H9 (cell line): ENCODE data around the gene TTK. TPM values are rescaled to one million over a fixed set of nuclear protein-coding genes. Genes with fewer than 3 reads are reported as not detected.

ENCODE experiments used
- DNase-seq: peaks from one replicate; pipeline ENCODE4 v3.0.0-alpha.2; 2017
- H2AFZ ChIP-seq: one replicate; pipeline ENCODE4 v1.6.1; 2013; ENCODE audit warnings: mild to moderate bottlenecking, low read length, control low read depth, moderate library complexity
- H2AK5ac ChIP-seq: 2 replicates; pipeline ENCODE4 v1.6.1; 2013; ENCODE audit warnings: low read length, control low read depth, mixed read lengths; ENCODE audit not compliant: insufficient read length
- H2BK120ac ChIP-seq: one replicate; pipeline ENCODE4 v1.6.1; 2013; ENCODE audit warnings: low read depth, mild to moderate bottlenecking, low read length, control low read depth, inconsistent platforms; ENCODE audit not compliant: poor library complexity, severe bottlenecking
- H2BK12ac ChIP-seq: 2 replicates; pipeline ENCODE4 v1.6.1; 2013; ENCODE audit warnings: low read length, control low read depth, mixed read lengths, low read depth; ENCODE audit not compliant: insufficient read length
- H2BK15ac ChIP-seq: 2 replicates; pipeline ENCODE4 v1.6.1; 2013; ENCODE audit warnings: low read depth, low read length, control low read depth
- H2BK20ac ChIP-seq: one replicate; pipeline ENCODE4 v1.6.1; 2013; ENCODE audit warnings: low read depth, mild to moderate bottlenecking, low read length, control low read depth, inconsistent platforms; ENCODE audit not compliant: poor library complexity, severe bottlenecking
- H2BK5ac ChIP-seq: 2 replicates; pipeline ENCODE4 v1.6.1; 2013; ENCODE audit warnings: low read length, control low read depth, mixed read lengths; ENCODE audit not compliant: insufficient read length
- H3K14ac ChIP-seq: 2 replicates; pipeline ENCODE4 v1.6.1; 2013; ENCODE audit warnings: low read length, control low read depth; ENCODE audit not compliant: insufficient read depth
- H3K18ac ChIP-seq: 2 replicates; pipeline ENCODE4 v1.6.1; 2013; ENCODE audit warnings: low read depth, mild to moderate bottlenecking, mixed read lengths, low read length, control low read depth; ENCODE audit not compliant: insufficient read length
- H3K23ac ChIP-seq: 2 replicates; pipeline ENCODE4 v1.6.1; 2013; ENCODE audit warnings: low read length, control low read depth, mixed read lengths, low read depth; ENCODE audit not compliant: insufficient read length
- H3K23me2 ChIP-seq: 2 replicates; pipeline ENCODE4 v1.6.1; 2013; ENCODE audit warnings: low read depth, mild to moderate bottlenecking, mixed read lengths, low read length, control low read depth; ENCODE audit not compliant: insufficient read length, poor library complexity, severe bottlenecking
- H3K27ac ChIP-seq: 2 replicates; pipeline ENCODE4 v1.5.1; 2013; ENCODE audit warnings: low read length, control low read depth, mixed read lengths, low read depth; ENCODE audit not compliant: insufficient read length
- H3K27me3 ChIP-seq: 2 replicates; pipeline ENCODE4 v1.6.1; 2013; ENCODE audit warnings: low read length, control low read depth, inconsistent platforms; ENCODE audit not compliant: insufficient read depth
- H3K4ac ChIP-seq: 2 replicates; pipeline ENCODE4 v1.6.1; 2013; ENCODE audit warnings: low read depth, mild to moderate bottlenecking, control low read depth, inconsistent platforms, low read length, moderate library complexity
- H3K4me1 ChIP-seq: 2 replicates; pipeline ENCODE4 v1.6.1; 2013; ENCODE audit warnings: low read length, control low read depth, inconsistent platforms; ENCODE audit not compliant: insufficient read depth
- H3K4me2 ChIP-seq: 2 replicates; pipeline ENCODE4 v1.6.1; 2013; ENCODE audit warnings: low read length, control low read depth, mixed read lengths; ENCODE audit not compliant: insufficient read length, insufficient read depth
- H3K56ac ChIP-seq: 2 replicates; pipeline ENCODE4 v1.6.1; 2013; ENCODE audit warnings: low read depth, mild to moderate bottlenecking, mixed read lengths, low read length, control low read depth; ENCODE audit not compliant: insufficient read length
- H3K79me1 ChIP-seq: 2 replicates; pipeline ENCODE4 v1.6.1; 2013; ENCODE audit warnings: low read depth, mild to moderate bottlenecking, moderate library complexity, low read length, control low read depth, inconsistent platforms; ENCODE audit not compliant: insufficient read depth, poor library complexity, severe bottlenecking
- H3K79me2 ChIP-seq: 2 replicates; pipeline ENCODE4 v1.6.1; 2013; ENCODE audit warnings: low read length, control low read depth, inconsistent platforms; ENCODE audit not compliant: insufficient read depth
- H3K9ac ChIP-seq: 2 replicates; pipeline ENCODE4 v1.6.1; 2013; ENCODE audit warnings: low read length, control low read depth, mixed read lengths; ENCODE audit not compliant: insufficient read length; ENCODE audit errors: extremely low read depth
- H3K9me3 ChIP-seq: one replicate; pipeline ENCODE4 v1.6.1; 2013; ENCODE audit warnings: low read depth, low read length, inconsistent platforms; ENCODE audit not compliant: control insufficient read depth
- H3T11ph ChIP-seq: one replicate; pipeline ENCODE4 v1.6.1; 2013; ENCODE audit warnings: mild to moderate bottlenecking, low read length, control low read depth, inconsistent platforms
- H4K20me1 ChIP-seq: one replicate; pipeline ENCODE4 v1.6.1; 2013; ENCODE audit not compliant: control insufficient read depth, insufficient read length, insufficient read depth
- H4K5ac ChIP-seq: 2 replicates; pipeline ENCODE4 v1.6.1; 2013; ENCODE audit warnings: low read depth, mild to moderate bottlenecking, mixed read lengths, low read length, control low read depth; ENCODE audit not compliant: insufficient read length
- H4K8ac ChIP-seq: replicated peaks from 2 replicates; pipeline ENCODE4 v1.6.1; 2013; ENCODE audit warnings: low read length, control low read depth, mixed read lengths, low read depth; ENCODE audit not compliant: insufficient read length
- H4K91ac ChIP-seq: 2 replicates; pipeline ENCODE4 v1.6.1; 2013; ENCODE audit warnings: low read depth, mild to moderate bottlenecking, moderate library complexity, mixed read lengths, low read length, control low read depth; ENCODE audit not compliant: insufficient read length
- H3K27ac Mint-ChIP-seq, 3 experiments: 2 replicates in 2 of 3; 3 replicates in 1 of 3; pipeline ENCODE4 v1.8.0; 2020 to 2021; ENCODE audit warnings: mixed read lengths in 3 of 3, mild to moderate bottlenecking in 1 of 3, moderate library complexity in 1 of 3
- H3K27me3 Mint-ChIP-seq: 2 replicates; pipeline ENCODE4 v1.8.0; 2021; ENCODE audit warnings: low read depth, mild to moderate bottlenecking, moderate library complexity, mixed read lengths
- H3K36me3 Mint-ChIP-seq, 3 experiments: 2 replicates in 2 of 3; 3 replicates in 1 of 3; pipeline ENCODE4 v1.8.0; 2020 to 2021; ENCODE audit warnings: low read depth in 3 of 3, mixed read lengths in 3 of 3; ENCODE audit not compliant: insufficient read depth in 1 of 3
- H3K4me1 Mint-ChIP-seq, 2 experiments: 2 replicates each; pipeline ENCODE4 v1.8.0; 2020; ENCODE audit warnings: mixed read lengths in 2 of 2
- H3K4me3 Mint-ChIP-seq, 2 experiments: 2 replicates in 1 of 2; 3 replicates in 1 of 2; pipeline ENCODE4 v1.8.0; 2020 to 2021; ENCODE audit warnings: mild to moderate bottlenecking in 2 of 2, mixed read lengths in 2 of 2, moderate library complexity in 1 of 2
- H3K9me3 Mint-ChIP-seq, 2 experiments: 2 replicates in 1 of 2; 3 replicates in 1 of 2; pipeline ENCODE4 v1.8.0; 2020; ENCODE audit warnings: mild to moderate bottlenecking in 2 of 2, mixed read lengths in 2 of 2, moderate library complexity in 1 of 2
- CTCF ChIP-seq: fragments of 200-600 bp; sonication (generic); conservative IDR thresholded peaks from 3 replicates; pipeline ENCODE4 v1.8.0; 2021; ENCODE audit warnings: antibody characterized with exemption, mild to moderate bottlenecking
- WGBS: extraction: QIAGEN DNeasy Blood & Tissue Kit; methylation state at CpG from one replicate; pipeline ENCODE4 v1.1.7; 2013; ENCODE audit warnings: missing lambda C conversion rate, low lambda C conversion rate, mixed read lengths; ENCODE audit not compliant: insufficient read length; ENCODE audit errors: extremely low coverage; 5-methylcytosine and 5-hydroxymethylcytosine counted together
- total RNA-seq: library from RNA; stranded (reverse); gene quantifications from 2 replicates; pipeline ENCODE4 v1.2.1, GENCODE V29; 2021

TTK gene
- total RNA-seq, 1 experiment from 2014 or later: 47.5 TPM

GRCh38 chr6:80020381-80021120 lies 16.1 kb downstream of the TTK start:
- H3K56ac ChIP-seq: no peak overlapping the region

More at GRCh38 chr6:80020381-80021120, 16.1 kb downstream of the TTK start:
- no peaks in the 10 kb centered on the region for H4K20me1 ChIP-seq
- no peaks in the 10 kb centered on the region for H3K9me3 ChIP-seq
- Mint-ChIP-seq H3K9me3 (no peaks in the 10 kb centered on the region), H3K4me1 (no peaks in the 10 kb centered on the region), H3K27me3 (no peaks in the 10 kb centered on the region), H3K4me3 (no peak overlapping the region), H3K27ac (peak overlapping the region in 2 of 3 experiments; percentile 5 to 56; a peak in 2 of 7 replicates), H3K36me3 (peaks cover 18 to 66% (median 48%) of the 10 kb centered on the region in 3 experiments)
- no peaks in the 10 kb centered on the region; the same call in 1 of the 2 replicates for H3K79me2 ChIP-seq
- H2BK12ac ChIP-seq: no peak overlapping the region
- H3K79me1 ChIP-seq: no peaks in the 10 kb centered on the region
- no peak overlapping the region for H2BK20ac ChIP-seq
- no peak for TF ChIP-seq CTCF
- H2BK15ac ChIP-seq: no peak overlapping the region
- H3K27me3 ChIP-seq: no peaks in the 10 kb centered on the region
- no peak overlapping the region for H2BK5ac ChIP-seq
- H3K23me2 ChIP-seq: no peaks in the 10 kb centered on the region
- no peaks in the 10 kb centered on the region for H3K4me1 ChIP-seq
- no peak overlapping the region for H3K14ac ChIP-seq
- H2AK5ac ChIP-seq: no peak overlapping the region
- H3K4me2 ChIP-seq: no peak overlapping the region
- H4K5ac ChIP-seq: no peak overlapping the region
- H3K23ac ChIP-seq: no peak overlapping the region
- H3T11ph ChIP-seq: no peak overlapping the region
- no peak overlapping the region for H4K91ac ChIP-seq
- H3K18ac ChIP-seq: no peak overlapping the region
- no peak overlapping the region for H4K8ac ChIP-seq
- H2BK120ac ChIP-seq: no peak overlapping the region
- H3K4ac ChIP-seq: no peak overlapping the region
- H3K9ac ChIP-seq: no peak overlapping the region
- H2AFZ ChIP-seq: no peak overlapping the region
- no peak overlapping the region for H3K27ac ChIP-seq
- no peak for DNase-seq
- no CpG with 5 or more reads among the region's 7 CpGs for WGBS
